Tibial artery (tissue), 4 donors: Measurements from ENCODE around the gene TYSND1.

Source experiments
- DNase-seq, 2 donors: peaks; one replicate each; pipeline ENCODE4 v3.0.0-alpha.2; 2019
- H3K27ac ChIP-seq, 2 donors: fragments of 200-600 bp; sonication (generic) in 1 of 2; 1 replicate in 1 of 2; 2 replicates in 1 of 2; pipeline ENCODE4 v1.5.1; 2018 to 2019; ENCODE audit warnings: mild to moderate bottlenecking in 1 of 2
- H3K27me3 ChIP-seq, 2 donors: fragments of 200-600 bp; sonication (generic) in 1 of 2; one replicate each; pipeline versions ENCODE4 v1.5.1 to v1.6.0; 2016 to 2019
- H3K36me3 ChIP-seq, 3 donors: fragments of 200-600 bp; sonication (generic) in 2 of 3; one replicate each; pipeline ENCODE4 v1.5.1; 2016 to 2019; ENCODE audit warnings: mild to moderate bottlenecking in 2 of 3
- H3K4me1 ChIP-seq, 4 donors: fragments of 200-600 bp; sonication (generic) in 2 of 4; 1 replicate in 3 of 4; 2 replicates in 1 of 4; pipeline ENCODE4 v1.5.1; 2016 to 2019
- H3K4me3 ChIP-seq, 2 donors: fragments of 200-600 bp; sonication (generic) in 1 of 2; 1 replicate in 1 of 2; 2 replicates in 1 of 2; pipeline ENCODE4 v1.5.1; 2018 to 2019; ENCODE audit warnings: mild to moderate bottlenecking in 2 of 2
- H3K9me3 ChIP-seq, 3 donors: fragments of 200-600 bp; sonication (generic) in 1 of 3; one replicate each; pipeline ENCODE4 v1.5.1; 2016 to 2019
- CTCF ChIP-seq, 2 experiments: fragments of 200-600 bp in 1 of 2; fragments of 450-650 bp in 1 of 2; IDR thresholded peaks; one replicate each; pipeline ENCODE4 v1.5.1; 2017 to 2019; ENCODE audit warnings: antibody characterized with exemption in 2 of 2, mild to moderate bottlenecking in 1 of 2, moderate library complexity in 1 of 2
- intact Hi-C: fragments of 100-400 bp; cut with DNase I; formaldehyde crosslinking; loops from one replicate; pipeline ENCODE4 v1.15.0; 2023; ENCODE audit warnings: low total_unique reads

Gene TYSND1

DNA sequence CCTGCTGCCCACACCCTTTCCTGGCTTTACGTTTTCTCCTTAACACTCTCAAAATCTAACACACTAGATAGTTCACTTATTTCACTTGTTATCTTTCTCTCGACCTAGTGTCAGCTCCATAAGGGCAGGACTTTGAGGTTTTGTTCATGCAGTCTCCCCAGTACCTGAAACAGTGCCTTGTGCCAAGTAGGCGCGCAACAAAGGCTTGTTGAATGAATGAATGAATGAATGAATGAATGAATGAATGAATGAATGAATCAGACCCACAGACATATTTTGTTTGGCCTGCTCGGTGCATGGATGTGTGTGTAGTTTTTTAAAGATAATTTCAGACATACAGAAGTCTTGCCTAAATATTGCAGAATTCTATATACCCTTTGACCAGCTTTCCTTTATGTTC is 6.2 kb downstream of the TYSND1 start:
- no peak for TF ChIP-seq CTCF (IDR thresholded peaks at IDR 0.05)
- peaks cover 0 to 17% (median 11%) of the 10 kb centered on the region in 4 donors for H3K4me1 ChIP-seq
- no peak overlapping the region for H3K4me3 ChIP-seq
- intact Hi-C loops: loop anchor here (1.0 kb wide), 1 partner anchor 19 kb away; no protein-coding TSS in a partner anchor
- DNase-seq: no peak
- H3K27ac ChIP-seq: no peak overlapping the region
- H3K9me3 ChIP-seq: no peaks in the 10 kb centered on the region
- H3K36me3 ChIP-seq: peaks cover 7 to 16% (median 9%) of the 10 kb centered on the region in 3 donors
- no peaks in the 10 kb centered on the region for H3K27me3 ChIP-seq

DNA sequence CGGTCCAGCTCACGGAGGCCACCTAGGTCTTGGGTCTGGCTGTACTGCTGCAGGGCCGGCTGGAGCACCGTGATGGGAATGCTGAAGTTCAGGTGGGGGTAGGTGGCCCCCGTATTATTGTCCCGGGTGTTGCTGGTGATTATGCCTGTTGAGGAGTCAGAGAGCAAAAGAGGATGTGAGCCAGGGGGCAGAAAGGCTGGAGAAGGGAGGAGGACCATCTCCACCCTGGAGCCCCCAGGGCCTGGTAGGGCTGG is 6.6 kb downstream of the TYSND1 start:
- DNase-seq: no peak
- Histone ChIP-seq H3K27me3 (no peaks in the 10 kb centered on the region), H3K36me3 (peaks cover 7 to 16% (median 9%) of the 10 kb centered on the region in 3 donors), H3K4me1 (peaks cover 0 to 14% (median 7%) of the 10 kb centered on the region in 4 donors), H3K27ac (no peak overlapping the region), H3K9me3 (no peaks in the 10 kb centered on the region), H3K4me3 (no peak overlapping the region)
- no peak for TF ChIP-seq CTCF (IDR thresholded peaks at IDR 0.05)
- intact Hi-C loops: loop anchor here (1.0 kb wide), 1 partner anchor 19 kb away; no protein-coding TSS in a partner anchor

- no peak overlapping the region for H3K4me3 ChIP-seq
- H3K9me3 ChIP-seq: no peaks in the 10 kb centered on the region
- peaks cover 7 to 16% (median 9%) of the 10 kb centered on the region in 3 donors for H3K36me3 ChIP-seq
- DNase-seq: no peak
- TF ChIP-seq CTCF (IDR thresholded peaks at IDR 0.05): no peak
- no peak overlapping the region for H3K27ac ChIP-seq
- intact Hi-C loops: no loop called here
- H3K4me1 ChIP-seq: peaks cover 0 to 8% (median 2%) of the 10 kb centered on the region in 4 donors
- H3K27me3 ChIP-seq: no peaks in the 10 kb centered on the region
Observed at GRCh38 chr10:70139151-70139996, 7.1 kb downstream of the TYSND1 start.

GRCh38 chr10:70137927-70138883 is 8.3 kb downstream of the TYSND1 start:
- intact Hi-C loops: no loop called here
- TF ChIP-seq CTCF (IDR thresholded peaks at IDR 0.05): no peak
- peaks cover 7 to 16% (median 9%) of the 10 kb centered on the region in 3 donors for H3K36me3 ChIP-seq
- peaks cover 0 to 3% (median 1%) of the 10 kb centered on the region in 4 donors for H3K4me1 ChIP-seq
- H3K27me3 ChIP-seq: no peaks in the 10 kb centered on the region
- no peak overlapping the region for H3K4me3 ChIP-seq
- no peak overlapping the region for H3K27ac ChIP-seq
- no peak for DNase-seq
- no peaks in the 10 kb centered on the region for H3K9me3 ChIP-seq

- no peaks in the 10 kb centered on the region for H3K27me3 ChIP-seq
- no peak overlapping the region for H3K27ac ChIP-seq
- no peak overlapping the region for H3K4me3 ChIP-seq
- H3K4me1 ChIP-seq: peaks cover 0 to 9% (median 4%) of the 10 kb centered on the region in 4 donors
- no peaks in the 10 kb centered on the region for H3K9me3 ChIP-seq
- intact Hi-C loops: no loop called here
- H3K36me3 ChIP-seq: peaks cover 7 to 13% (median 9%) of the 10 kb centered on the region in 3 donors
- no peak for DNase-seq
- TF ChIP-seq CTCF (IDR thresholded peaks at IDR 0.05): no peak
Observed at GRCh38 chr10:70137135-70137534, 9.4 kb downstream of the TYSND1 start.
